ENCODE results near the gene SLCO2A1. TPM values are rescaled to one million over a fixed set of nuclear protein-coding genes. Genes with fewer than 3 reads are reported as not detected.

Gene SLCO2A1
- total RNA-seq, 2 donors from 2014 or later: not detected

DNA sequence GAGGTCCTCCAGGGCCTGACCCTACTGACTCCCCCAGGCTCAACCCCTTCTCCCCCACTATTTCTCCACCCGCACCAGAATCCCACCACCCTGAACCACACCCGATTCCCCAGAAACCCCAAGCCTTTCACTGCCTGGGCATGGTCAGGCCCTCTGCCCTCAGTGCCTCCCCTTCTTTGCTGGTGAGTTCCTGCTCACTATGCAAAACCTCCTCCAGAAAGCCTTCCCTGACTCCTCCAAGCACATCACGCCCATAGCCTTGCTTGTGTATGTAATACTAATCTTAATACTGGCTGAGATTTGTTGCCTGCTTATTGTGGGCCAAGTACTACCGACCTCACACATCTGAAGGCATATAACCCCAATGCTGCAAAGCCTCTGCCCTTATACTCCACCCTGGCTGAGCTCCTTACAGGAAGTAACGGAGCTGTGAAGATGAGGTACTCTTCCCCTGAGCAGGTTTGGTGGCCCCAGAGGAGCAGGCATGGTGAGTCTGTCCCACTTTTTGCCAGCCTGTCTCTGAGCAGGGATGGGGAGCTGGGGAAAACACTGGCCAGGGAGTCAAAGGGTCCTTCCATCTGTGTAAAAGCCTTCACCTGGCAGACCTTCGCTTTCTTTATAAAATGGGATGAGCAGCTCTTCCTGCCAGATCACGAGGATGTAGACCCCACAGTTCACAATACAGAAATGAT is 143.5 kb downstream of the SLCO2A1 start:
- ATAC-seq (no peak), DNase-seq (ENCODE audit: low spot score) (no peak)
- H3K27me3 Mint-ChIP-seq: peaks cover 7% of the 10 kb centered on the region in 2 donors
- peaks cover 8 to 10% of the 10 kb centered on the region in 2 donors for H3K4me1 Mint-ChIP-seq (ENCODE audit: low read depth in 2 of 2)
- H3K4me3 Mint-ChIP-seq: no peak overlapping the region
- H3K27ac Mint-ChIP-seq: no peak overlapping the region
- no peaks in the 10 kb centered on the region for H3K9me3 Mint-ChIP-seq
- H3K36me3 Mint-ChIP-seq: no peaks in the 10 kb centered on the region

DNA sequence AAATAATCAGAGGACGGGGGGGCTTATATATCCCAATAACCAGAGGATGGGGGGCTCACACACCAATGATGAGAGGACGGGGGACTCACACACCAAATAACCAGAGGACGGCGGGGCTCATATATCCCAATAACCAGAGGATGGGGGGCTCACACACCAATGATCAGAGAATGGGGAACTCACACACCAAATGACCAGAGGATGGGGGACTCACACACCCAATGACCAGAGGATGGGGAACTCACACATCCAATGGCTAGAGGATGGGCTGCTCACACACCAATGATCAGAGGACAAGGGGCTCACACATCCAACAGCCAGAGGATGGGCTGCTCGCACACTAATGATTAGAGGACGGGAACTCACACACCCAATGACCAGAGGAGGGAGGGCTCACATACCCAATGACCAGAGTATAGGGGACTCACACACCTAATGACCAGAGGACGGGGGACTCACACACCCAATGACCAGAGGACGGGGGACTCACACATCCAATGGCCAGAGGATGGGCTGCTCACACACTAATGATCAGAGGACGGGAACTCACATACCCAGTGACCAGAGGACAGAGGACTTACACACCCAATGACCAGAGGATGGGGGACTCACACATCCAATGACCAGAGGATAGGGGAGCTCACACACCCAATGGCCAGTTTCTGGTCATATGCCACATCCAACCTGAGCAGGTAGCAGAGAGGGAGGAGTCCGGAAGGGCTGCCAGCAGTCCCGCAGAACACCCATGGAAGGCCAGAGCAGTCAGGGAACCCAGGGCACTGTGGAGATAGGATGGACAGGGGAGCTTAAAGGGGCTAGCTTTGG is 144.6 kb downstream of the SLCO2A1 start:
- Mint-ChIP-seq H3K4me1 (ENCODE audit: low read depth in 2 of 2) (peaks cover 8 to 10% of the 10 kb centered on the region in 2 donors), H3K36me3 (no peaks in the 10 kb centered on the region), H3K4me3 (no peak overlapping the region), H3K9me3 (no peaks in the 10 kb centered on the region), H3K27ac (no peak overlapping the region), H3K27me3 (peaks cover 0 to 7% of the 10 kb centered on the region in 2 donors)
- no peak for DNase-seq (ENCODE audit: low spot score)
- ATAC-seq: no peak

DNA sequence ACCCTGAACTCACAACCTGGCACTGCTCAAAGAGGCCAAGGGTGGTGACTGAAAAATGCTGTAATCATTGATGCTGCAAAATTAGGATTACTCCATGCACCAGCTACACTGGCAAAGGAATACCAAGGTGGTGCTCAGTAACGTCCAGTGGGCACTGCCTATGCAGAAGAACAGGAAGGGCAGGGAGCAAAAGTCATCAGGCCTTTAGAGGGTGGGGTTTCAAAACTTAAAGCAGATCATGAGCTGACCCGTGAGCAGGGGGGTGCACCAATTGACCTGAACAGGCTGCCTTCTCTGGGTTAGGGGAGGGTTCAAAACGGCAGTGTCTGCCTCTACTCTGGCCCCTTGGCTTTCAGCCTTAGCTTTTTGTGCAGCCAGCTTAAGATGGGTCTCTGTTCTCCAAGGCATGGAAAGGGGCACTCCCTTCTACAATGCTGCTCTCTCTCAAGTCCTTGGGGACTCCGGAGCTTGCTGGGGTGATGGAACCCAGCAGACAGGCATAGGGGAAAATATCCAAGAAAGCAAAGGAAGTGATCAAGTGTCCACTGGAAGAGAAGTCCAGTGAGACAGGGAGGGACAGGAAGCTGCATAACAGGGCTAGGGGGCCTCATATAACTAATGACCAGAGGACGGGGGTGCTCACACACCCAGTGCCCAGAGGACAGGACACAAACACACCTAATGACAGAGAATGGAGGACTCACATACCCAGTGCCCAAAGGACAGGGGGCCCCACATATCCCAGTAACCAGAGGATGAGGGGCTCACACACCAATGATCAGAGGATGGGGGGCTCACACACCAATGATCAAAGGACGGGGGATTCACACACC is 145.5 kb downstream of the SLCO2A1 start:
- no peak for DNase-seq (ENCODE audit: low spot score)
- no peak overlapping the region for H3K27ac Mint-ChIP-seq
- ATAC-seq: no peak

DNA sequence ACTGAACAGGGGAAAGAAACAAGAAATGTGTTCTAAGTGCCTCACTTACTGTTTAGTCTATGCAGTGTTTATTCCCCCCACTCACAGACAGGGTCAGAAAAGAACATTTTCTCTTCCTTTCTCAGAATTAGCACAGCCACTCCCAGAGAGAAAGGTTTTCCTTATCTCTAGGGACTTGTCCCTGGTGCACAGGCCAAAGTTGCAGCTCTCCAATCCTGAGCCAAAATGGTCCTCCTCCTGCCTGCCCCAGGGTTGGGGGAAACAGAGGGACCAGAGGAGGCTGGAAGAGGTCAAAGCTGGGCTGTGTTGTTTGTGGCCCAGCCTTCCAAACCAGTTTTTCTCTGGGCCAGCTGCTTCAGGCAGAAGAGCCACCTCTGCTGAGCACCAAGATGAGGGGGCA is 146.1 kb downstream of the SLCO2A1 start:
- ATAC-seq (no peak), DNase-seq (ENCODE audit: low spot score) (no peak)
- Mint-ChIP-seq H3K9me3 (no peaks in the 10 kb centered on the region), H3K4me3 (no peak overlapping the region), H3K27me3 (peaks cover 0 to 7% of the 10 kb centered on the region in 2 donors), H3K4me1 (ENCODE audit: low read depth in 2 of 2) (peaks cover 8 to 16% of the 10 kb centered on the region in 2 donors), H3K36me3 (no peaks in the 10 kb centered on the region), H3K27ac (no peak overlapping the region)

More for the DNA sequence above, 145.5 kb downstream of the SLCO2A1 start:
- Mint-ChIP-seq H3K9me3 (no peaks in the 10 kb centered on the region), H3K27me3 (peaks cover 0 to 7% of the 10 kb centered on the region in 2 donors), H3K4me1 (ENCODE audit: low read depth in 2 of 2) (peaks cover 8 to 16% of the 10 kb centered on the region in 2 donors), H3K4me3 (no peak overlapping the region), H3K36me3 (no peaks in the 10 kb centered on the region)

DNA sequence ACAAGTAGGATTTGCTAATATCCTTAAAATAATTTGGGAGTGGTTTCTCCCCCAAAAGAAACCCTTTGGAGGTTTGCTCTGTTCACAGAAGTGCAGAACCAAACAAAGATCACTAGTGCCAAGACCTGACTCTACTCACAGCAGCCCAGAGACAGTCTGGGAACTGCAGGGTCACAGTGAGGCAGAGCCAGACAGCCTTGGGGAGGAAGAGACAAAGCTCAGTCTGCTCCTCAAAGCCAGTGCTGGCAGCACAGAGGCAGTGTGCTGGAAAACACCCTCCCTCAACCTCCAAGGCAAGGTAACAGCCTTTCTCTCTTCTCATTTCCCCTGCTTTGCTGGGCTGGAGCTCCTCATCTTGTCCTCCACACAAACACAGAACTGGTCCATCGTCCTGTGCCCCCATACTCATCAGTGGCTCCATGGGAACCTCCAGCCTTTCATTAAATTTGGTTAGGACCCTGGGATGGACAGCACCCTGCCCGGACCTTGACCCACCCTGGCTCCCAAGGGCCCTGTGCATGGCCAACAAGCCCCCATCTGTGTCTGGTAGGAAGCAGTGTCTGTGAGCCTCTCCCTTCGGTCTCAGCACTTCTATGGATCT is 146.6 kb downstream of the SLCO2A1 start:
- ATAC-seq: no peak
- peaks cover 0 to 7% of the 10 kb centered on the region in 2 donors for H3K27me3 Mint-ChIP-seq
- no peak overlapping the region for H3K4me3 Mint-ChIP-seq
- H3K4me1 Mint-ChIP-seq (ENCODE audit: low read depth in 2 of 2): peaks cover 8 to 16% of the 10 kb centered on the region in 2 donors
- H3K27ac Mint-ChIP-seq: no peak overlapping the region
- no peak for DNase-seq (ENCODE audit: low spot score)
- no peaks in the 10 kb centered on the region for H3K9me3 Mint-ChIP-seq
- H3K36me3 Mint-ChIP-seq: peaks cover 3% of the 10 kb centered on the region

DNA sequence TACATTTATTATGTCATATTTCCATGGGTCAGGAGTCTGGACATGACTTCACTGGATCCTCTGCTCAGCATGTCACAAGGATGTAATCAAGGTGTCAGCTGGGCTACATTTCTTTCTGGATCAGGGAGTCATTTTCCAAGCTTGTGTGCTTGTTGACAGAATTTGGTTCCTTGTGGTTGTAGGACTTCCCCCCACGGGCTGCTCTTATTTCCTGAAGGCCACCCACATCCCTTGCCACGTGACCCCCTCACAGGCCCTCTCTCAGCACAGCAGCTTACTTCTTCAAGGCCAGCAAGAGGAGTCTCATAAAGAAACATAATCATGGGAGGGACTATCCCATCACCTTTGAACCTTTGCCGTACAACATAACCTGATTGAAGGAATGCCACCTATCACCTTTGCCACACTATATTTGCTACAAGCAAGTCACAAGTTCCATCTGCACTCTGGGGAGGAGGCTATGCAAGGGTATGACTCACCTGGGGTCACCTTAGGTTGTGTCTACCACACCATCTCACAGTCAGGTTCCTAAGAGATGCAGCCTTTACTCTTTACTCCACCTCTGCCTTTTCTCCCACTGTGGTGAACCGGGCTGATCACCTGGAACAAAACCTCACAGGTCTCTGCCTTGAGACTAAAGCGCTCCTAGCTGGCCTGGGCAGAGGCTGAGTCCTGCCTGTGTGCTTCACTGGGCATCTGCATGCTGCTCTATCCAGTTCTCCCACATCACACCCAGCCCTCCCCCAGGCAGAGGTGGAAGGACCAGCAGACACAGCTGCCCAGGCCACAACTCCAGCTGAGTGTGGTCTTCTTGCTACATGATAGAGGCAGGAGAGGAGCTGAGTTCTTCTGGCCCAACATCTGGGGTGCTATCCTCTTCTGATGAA is 147.5 kb downstream of the SLCO2A1 start:
- H3K36me3 Mint-ChIP-seq: peaks cover 7% of the 10 kb centered on the region
- no peak overlapping the region for H3K4me3 Mint-ChIP-seq
- peaks cover 8 to 16% of the 10 kb centered on the region in 2 donors for H3K4me1 Mint-ChIP-seq (ENCODE audit: low read depth in 2 of 2)
- no peaks in the 10 kb centered on the region for H3K9me3 Mint-ChIP-seq
- ATAC-seq (no peak), DNase-seq (ENCODE audit: low spot score) (no peak)
- peaks cover 0 to 7% of the 10 kb centered on the region in 2 donors for H3K27me3 Mint-ChIP-seq
- H3K27ac Mint-ChIP-seq: peak overlapping the region in 1 of 2 donors; percentile 8

DNA sequence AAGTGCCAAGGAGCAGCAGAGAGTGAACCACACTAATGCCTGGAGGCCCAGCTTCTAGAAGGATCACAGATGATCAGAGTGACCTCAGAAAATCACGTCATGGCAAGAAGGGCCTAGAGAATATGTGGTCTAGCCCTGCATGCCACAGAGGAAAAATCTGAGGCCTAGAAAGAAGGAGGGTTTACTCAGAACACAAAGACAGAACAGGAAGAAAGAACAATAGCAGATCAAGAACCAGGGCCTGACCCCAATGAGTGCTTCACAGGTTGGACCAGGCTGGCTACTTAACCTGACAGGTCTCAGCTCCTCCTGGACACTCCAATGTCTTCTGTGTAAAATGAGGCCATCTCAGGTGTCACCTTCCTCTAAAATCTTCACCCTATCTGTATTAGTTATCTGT is 148.2 kb downstream of the SLCO2A1 start:
- Mint-ChIP-seq H3K9me3 (no peaks in the 10 kb centered on the region), H3K27me3 (peaks cover 0 to 8% of the 10 kb centered on the region in 2 donors), H3K4me1 (ENCODE audit: low read depth in 2 of 2) (peaks cover 8 to 16% of the 10 kb centered on the region in 2 donors), H3K4me3 (no peak overlapping the region), H3K36me3 (peaks cover 7% of the 10 kb centered on the region), H3K27ac (peak overlapping the region in 1 of 2 donors; percentile 8)
- ATAC-seq: no peak
- no peak for DNase-seq (ENCODE audit: low spot score)

DNA sequence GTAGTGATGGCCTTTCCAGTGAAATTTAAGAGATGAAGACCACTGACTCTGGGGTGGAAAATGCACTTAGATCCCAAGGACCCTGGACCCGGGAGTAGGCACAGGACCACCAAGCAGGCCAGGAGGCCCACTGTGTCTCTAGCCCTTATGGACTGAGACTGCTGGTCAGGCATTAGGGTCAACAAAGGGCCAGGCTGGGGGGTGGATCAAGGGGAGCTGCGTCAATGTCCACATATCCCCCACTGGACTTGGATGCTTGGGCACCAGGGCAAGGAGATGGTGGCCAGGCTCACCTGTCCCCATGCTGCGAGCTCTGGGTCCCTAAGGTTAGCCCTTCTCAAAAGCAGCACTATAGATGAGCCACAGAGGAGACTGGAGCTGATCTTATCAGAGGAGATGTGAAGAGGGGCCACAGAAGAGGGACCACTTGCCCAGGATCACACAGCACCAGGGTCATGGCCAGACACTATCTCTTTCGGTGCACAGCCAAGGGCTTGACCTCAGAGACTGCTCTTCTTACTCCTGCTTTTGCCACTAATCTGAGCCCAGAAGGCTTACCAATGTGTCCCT is 148.8 kb downstream of the SLCO2A1 start:
- H3K36me3 Mint-ChIP-seq: peaks cover 7% of the 10 kb centered on the region
- peak overlapping the region in 1 of 2 donors; percentile 39 for H3K27ac Mint-ChIP-seq
- peaks cover 8 to 16% of the 10 kb centered on the region in 2 donors for H3K4me1 Mint-ChIP-seq (ENCODE audit: low read depth in 2 of 2)
- H3K27me3 Mint-ChIP-seq: peaks cover 0 to 9% of the 10 kb centered on the region in 2 donors
- H3K9me3 Mint-ChIP-seq: no peaks in the 10 kb centered on the region
- DNase-seq (ENCODE audit: low spot score) (no peak), ATAC-seq (no peak)
- no peak overlapping the region for H3K4me3 Mint-ChIP-seq

DNA sequence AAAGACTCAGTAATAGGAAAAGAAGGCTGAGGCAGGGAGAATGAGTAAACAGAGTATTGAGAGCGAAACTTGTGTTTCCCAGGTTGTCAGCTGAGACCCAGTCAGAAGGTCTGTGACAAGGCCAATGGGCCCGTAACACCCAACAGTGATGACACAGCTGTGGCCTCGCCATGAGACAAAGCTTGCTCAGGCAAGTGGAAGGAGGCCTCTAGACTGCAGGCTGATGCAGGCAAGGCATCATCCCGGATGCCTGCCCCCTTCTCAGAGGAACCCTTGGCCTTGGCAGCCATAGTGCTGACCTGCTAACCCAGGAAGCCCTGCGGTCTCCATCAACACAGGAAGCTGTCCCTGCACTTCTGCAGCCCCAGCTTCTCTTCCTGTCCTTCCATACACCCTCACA is 149.4 kb downstream of the SLCO2A1 start:
- Mint-ChIP-seq H3K4me1 (ENCODE audit: low read depth in 2 of 2) (peaks cover 8 to 16% of the 10 kb centered on the region in 2 donors), H3K4me3 (no peak overlapping the region), H3K27ac (peak overlapping the region in 1 of 2 donors; percentile 39), H3K27me3 (peaks cover 0 to 10% of the 10 kb centered on the region in 2 donors), H3K9me3 (no peaks in the 10 kb centered on the region), H3K36me3 (peaks cover 7% of the 10 kb centered on the region)
- ATAC-seq (peak; percentile 60 to 81), DNase-seq (ENCODE audit: low spot score) (no peak)

DNA sequence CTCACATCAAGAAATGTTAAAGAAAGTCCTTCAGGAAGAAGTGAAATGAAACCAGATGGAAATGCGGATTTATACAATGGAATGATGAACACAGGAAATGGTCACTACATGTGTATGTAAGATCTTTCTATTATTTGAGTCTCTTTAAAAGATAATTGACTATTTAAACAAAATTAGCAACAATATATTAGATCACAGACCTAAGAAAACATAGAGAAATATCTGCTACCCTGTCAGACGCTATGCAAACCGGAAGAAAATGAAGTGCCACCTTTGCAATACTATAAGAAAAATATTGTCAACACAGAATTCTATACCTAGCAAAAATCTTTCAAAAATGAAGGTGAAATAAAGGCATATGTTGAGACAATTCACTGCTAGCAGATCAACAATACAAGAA is 151.2 kb downstream of the SLCO2A1 start:
- no peak overlapping the region for H3K4me3 Mint-ChIP-seq
- peaks cover 8 to 16% of the 10 kb centered on the region in 2 donors for H3K4me1 Mint-ChIP-seq (ENCODE audit: low read depth in 2 of 2)
- H3K9me3 Mint-ChIP-seq: no peaks in the 10 kb centered on the region
- peaks cover 7% of the 10 kb centered on the region for H3K36me3 Mint-ChIP-seq
- ATAC-seq: no peak
- H3K27me3 Mint-ChIP-seq: peaks cover 0 to 14% of the 10 kb centered on the region in 2 donors
- no peak overlapping the region for H3K27ac Mint-ChIP-seq
- no peak for DNase-seq (ENCODE audit: low spot score)
